Measurements from ENCODE around the gene L3MBTL3.

DNA sequence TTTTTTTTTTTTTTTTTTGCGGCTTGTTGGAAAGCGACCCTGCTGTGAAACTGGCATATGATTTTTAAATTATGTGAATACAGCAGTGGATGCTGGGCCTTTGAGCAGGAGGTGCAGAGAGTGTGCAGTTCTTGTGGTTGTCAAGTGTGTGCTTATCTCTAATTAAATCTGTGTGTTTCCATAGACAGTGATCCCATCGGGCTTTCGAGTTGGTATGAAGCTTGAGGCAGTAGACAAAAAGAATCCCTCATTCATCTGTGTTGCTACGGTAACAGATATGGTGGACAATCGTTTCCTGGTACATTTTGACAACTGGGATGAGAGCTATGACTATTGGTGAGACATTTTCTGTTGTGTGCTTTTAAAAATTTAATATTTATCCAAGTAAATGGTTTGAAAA lies 52.4 kb downstream of the L3MBTL3 start:
- no peak for TF ChIP-seq EP300 (IDR thresholded peaks at IDR 0.05; ENCODE audit: borderline replicate concordance)
- TF ChIP-seq, protein P1, sequence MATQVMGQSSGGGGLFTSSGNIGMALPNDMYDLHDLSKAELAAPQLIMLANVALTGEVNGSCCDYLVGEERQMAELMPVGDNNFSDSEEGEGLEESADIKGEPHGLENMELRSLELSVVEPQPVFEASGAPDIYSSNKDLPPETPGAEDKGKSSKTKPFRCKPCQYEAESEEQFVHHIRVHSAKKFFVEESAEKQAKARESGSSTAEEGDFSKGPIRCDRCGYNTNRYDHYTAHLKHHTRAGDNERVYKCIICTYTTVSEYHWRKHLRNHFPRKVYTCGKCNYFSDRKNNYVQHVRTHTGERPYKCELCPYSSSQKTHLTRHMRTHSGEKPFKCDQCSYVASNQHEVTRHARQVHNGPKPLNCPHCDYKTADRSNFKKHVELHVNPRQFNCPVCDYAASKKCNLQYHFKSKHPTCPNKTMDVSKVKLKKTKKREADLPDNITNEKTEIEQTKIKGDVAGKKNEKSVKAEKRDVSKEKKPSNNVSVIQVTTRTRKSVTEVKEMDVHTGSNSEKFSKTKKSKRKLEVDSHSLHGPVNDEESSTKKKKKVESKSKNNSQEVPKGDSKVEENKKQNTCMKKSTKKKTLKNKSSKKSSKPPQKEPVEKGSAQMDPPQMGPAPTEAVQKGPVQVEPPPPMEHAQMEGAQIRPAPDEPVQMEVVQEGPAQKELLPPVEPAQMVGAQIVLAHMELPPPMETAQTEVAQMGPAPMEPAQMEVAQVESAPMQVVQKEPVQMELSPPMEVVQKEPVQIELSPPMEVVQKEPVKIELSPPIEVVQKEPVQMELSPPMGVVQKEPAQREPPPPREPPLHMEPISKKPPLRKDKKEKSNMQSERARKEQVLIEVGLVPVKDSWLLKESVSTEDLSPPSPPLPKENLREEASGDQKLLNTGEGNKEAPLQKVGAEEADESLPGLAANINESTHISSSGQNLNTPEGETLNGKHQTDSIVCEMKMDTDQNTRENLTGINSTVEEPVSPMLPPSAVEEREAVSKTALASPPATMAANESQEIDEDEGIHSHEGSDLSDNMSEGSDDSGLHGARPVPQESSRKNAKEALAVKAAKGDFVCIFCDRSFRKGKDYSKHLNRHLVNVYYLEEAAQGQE (IDR thresholded peaks at IDR 0.05; ENCODE audit: low read depth) = no peak
- TF ChIP-seq CEBPB (IDR thresholded peaks at IDR 0.05) = no peak
- TF ChIP-seq YY1 (IDR thresholded peaks at IDR 0.05; ENCODE audit: low read depth) = no peak
- no peak for TF ChIP-seq TAF1 (IDR thresholded peaks at IDR 0.05; ENCODE audit: low read depth)
